GM18870 (cell line): Measurements from ENCODE around the gene CSNK1G1.
"Not testable (repeated sequence)": the region's sequence is repeated elsewhere in the genome, so short reads cannot be mapped to it uniquely, and the experiment has no call there.

ENCODE experiments used
- ATAC-seq: cut with Tn5 transposase; IDR thresholded peaks from one replicate; pipeline ENCODE4 v1.9.1; 2021; ENCODE audit warnings: moderate library complexity; ENCODE audit not compliant: unreplicated experiment

Gene CSNK1G1

GRCh38 chr15:64246364-64247189 is 109.4 kb downstream of the CSNK1G1 start:
- peak; percentile 89 for ATAC-seq

- ATAC-seq: no peak
Observed at GRCh38 chr15:64245405-64245804, 110.6 kb downstream of the CSNK1G1 start.

- ATAC-seq: no peak
Observed at GRCh38 chr15:64237677-64238076, 118.3 kb downstream of the CSNK1G1 start.

- ATAC-seq: no peak
Observed at GRCh38 chr15:64236156-64236894, 119.6 kb downstream of the CSNK1G1 start.

GRCh38 chr15:64235552-64235951 is 120.4 kb downstream of the CSNK1G1 start:
- no peak for ATAC-seq

- ATAC-seq: no peak
Observed at GRCh38 chr15:64233299-64233698, 122.7 kb downstream of the CSNK1G1 start.

- ATAC-seq: no peak
Observed at GRCh38 chr15:64232400-64232799, 123.6 kb downstream of the CSNK1G1 start.

GRCh38 chr15:64229129-64229724 is 126.7 kb downstream of the CSNK1G1 start:
- ATAC-seq: no peak

- no peak for ATAC-seq
Observed at GRCh38 chr15:64225804-64226203, 130.2 kb downstream of the CSNK1G1 start.

- no peak for ATAC-seq
Observed at GRCh38 chr15:64224511-64224910, 131.5 kb downstream of the CSNK1G1 start.

GRCh38 chr15:64223882-64224281 is 132.1 kb downstream of the CSNK1G1 start:
- ATAC-seq: no peak

GRCh38 chr15:64222573-64223366 is 133.2 kb downstream of the CSNK1G1 start:
- ATAC-seq: no peak

GRCh38 chr15:64221911-64222310 is 134.1 kb downstream of the CSNK1G1 start:
- ATAC-seq: not testable (repeated sequence)

- not testable (repeated sequence) for ATAC-seq
Observed at GRCh38 chr15:64217429-64217750, 138.6 kb downstream of the CSNK1G1 start.

- ATAC-seq: no peak
Observed at GRCh38 chr15:64216730-64217428, 139.1 kb downstream of the CSNK1G1 start.

GRCh38 chr15:64216196-64216595 is 139.8 kb downstream of the CSNK1G1 start:
- no peak for ATAC-seq

GRCh38 chr15:64213646-64214045 is 142.3 kb downstream of the CSNK1G1 start:
- ATAC-seq: no peak

GRCh38 chr15:64211696-64212095 is 144.3 kb downstream of the CSNK1G1 start:
- ATAC-seq: no peak

- no peak for ATAC-seq
Observed at GRCh38 chr15:64210371-64210770, 145.6 kb downstream of the CSNK1G1 start.

- ATAC-seq: no peak
Observed at GRCh38 chr15:64209680-64210334, 146.2 kb downstream of the CSNK1G1 start.
